ENCODE measurements around the gene ZNRF3.

ZNRF3 gene

DNA sequence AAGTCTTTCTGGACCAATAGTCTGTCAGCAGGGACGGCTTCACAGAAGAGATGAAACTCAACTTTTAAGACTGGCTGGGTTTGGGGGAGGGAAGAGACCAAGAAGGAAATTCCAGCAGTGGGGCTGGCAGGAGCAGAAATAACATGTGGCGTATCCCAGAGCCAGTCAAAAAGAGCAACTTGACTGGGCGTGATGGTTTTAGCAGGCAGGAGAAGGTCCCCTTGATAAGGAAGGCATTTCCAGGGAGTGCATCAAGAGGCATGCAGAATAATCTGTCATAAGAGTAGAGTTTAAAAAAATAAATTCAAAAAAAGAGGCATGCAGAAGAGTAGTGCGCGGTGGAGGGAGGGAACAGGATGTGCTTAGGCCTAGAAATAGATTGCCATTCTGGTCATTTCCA lies 125.8 kb downstream of the ZNRF3 start:
- no peak for DNase-seq (ENCODE audit: low spot score)

DNA sequence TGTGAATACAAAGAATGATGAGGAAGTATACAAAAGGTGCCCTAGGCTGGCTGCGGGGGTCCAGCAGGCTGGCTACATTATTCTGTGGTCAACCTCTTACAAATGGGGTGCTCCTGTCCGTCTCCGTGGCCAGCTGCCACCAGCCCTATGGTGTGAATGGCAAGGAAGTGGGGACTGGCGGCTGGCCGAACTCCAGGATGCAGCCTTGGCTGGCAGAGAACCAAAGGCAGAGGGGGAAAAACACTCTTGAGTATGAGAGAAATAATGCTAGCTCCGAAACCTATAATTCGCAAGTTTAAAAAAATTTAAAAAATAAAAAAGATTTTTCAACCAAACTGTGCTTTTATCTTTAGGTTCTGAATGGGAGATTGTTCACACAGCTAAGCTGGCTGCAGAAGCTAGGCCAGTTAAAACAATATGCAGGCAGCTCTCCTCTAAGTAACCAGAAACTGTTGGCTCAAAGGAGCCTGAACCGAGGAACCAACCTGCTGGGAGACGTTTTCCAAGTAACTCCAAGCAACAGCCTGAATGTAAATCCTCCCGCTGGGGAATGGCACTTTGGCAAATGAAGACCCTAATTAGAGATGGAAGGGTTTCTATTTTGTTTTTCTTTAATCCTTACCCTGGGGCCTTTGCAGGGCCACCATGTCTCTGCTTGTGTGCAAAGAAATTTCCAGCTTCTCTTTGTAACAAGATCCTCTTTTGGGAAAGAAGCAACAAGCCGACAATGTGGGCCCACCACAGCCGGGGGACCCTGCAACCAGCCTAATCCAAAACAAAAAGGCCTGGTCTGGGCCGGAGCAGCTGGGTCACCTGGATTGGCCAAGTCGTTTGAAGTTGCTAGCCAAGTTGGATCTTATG lies 128.1 kb downstream of the ZNRF3 start:
- no peak for DNase-seq (ENCODE audit: low spot score)

DNA sequence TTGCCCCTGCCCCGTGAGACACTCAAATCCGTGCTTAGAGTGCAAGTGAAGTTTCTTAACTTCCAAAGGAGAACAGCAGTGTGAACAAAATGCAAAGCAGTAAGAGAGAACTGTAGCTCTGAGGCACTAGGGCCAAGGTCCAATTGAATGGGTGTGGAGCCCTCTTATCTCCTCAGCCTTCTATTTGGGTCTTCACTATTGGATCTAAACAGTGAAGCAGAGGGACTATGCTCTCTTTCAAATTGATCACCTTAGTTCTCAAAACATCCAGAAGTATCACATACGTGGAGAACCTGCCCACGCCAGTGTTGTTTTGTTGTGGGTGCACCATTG lies 128.7 kb downstream of the ZNRF3 start:
- DNase-seq (ENCODE audit: low spot score) = no peak

DNA sequence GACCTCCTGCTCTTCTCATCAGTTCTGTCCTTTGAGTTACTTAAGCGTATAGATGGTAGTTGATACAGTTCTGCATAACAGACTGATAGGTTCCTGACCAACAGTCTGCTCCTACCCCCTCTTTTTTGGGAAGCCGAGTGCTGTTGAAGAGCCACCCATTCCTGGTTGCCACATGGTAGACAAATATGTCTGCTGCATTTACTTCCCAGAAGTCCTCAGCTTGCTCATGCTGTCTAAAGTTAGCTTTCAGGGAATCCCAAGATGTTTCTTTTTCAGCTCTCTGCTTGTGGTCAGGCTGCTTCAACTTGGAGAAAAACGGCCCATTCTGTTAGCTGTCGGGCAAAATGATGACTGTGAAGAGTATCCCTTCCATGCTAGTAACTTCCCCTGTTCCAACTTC lies 129.6 kb downstream of the ZNRF3 start:
- no peak for DNase-seq (ENCODE audit: low spot score)

DNA sequence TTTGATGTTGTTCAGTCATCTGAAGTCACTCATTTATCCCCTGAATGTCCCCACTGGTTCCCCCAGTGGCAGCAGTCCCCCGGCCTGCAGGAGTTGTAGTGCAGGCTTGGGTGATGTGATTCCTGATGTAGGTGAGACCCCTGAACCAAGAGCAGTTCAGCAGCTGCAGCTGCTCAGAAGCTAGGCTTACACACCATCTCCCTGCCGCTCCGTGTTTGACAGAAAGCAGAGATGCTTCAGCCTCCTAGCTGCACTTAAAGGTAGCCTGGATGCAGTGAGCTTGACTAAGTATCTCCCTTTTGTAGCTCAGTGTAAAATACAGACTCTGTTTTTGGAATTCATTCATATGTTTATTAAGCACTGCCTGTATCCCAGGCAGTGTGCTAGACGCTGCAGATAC lies 130.9 kb downstream of the ZNRF3 start:
- DNase-seq (ENCODE audit: low spot score) = no peak

DNA sequence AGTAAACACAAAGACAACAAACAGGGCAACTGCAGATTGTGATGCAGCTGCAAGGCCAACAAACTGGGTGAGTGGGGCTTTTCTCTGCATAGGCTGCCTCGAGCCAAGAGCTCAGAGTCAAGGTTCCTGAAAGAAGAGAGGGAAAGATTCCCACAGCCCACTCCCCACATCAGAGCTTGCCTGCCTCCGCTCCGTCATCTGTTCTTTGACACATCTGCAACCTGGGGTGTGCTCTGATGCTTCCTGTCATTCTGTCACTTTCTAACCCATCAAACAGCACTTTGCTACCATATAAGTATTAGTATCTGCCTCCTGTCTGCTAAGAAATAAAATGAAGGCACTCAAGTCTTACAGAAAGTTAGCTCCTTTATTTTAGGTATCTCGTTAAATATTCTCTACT lies 131.4 kb downstream of the ZNRF3 start:
- DNase-seq (ENCODE audit: low spot score) = no peak

DNA sequence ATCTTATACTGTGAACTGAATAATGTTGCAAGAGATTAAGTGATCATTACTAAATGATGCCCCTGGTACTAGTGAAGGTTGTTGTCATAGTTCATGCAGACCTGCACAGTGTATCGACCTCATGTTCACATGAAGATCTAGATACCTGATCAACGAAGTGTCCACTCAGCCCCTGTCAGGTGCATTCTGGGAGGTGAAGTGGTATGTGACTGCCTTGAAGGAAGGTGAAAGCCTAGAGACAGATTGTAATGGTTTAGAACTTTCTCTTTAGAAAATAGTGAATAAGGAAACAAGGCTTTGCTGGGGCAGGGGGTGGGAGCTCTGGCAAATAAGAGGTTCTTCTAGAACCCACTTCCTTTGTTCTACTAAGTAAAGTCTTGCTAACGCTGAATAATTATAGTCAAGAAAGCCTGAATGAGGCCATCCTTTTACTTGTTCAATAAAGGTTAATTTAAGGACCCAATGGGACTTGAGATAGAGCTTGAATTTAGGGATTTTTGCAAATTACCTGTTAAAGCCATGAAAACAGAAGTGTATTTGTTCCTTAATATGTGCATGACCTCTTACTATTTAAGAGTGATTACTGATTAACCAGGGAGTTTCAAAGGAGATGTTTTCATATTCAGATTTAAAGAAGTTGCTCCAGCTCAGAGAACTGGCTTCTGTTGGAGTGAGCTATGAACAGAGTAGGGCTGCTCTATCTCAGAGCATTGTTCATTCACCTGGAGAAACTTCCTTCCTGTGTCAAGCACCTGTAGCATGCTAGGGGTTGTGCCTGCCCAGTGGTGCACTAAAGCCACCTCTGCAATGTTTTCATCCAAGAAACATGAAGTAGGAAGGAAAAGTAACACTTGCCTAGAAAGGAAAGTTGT lies 132.9 kb downstream of the ZNRF3 start:
- DNase-seq (ENCODE audit: low spot score) = no peak

DNA sequence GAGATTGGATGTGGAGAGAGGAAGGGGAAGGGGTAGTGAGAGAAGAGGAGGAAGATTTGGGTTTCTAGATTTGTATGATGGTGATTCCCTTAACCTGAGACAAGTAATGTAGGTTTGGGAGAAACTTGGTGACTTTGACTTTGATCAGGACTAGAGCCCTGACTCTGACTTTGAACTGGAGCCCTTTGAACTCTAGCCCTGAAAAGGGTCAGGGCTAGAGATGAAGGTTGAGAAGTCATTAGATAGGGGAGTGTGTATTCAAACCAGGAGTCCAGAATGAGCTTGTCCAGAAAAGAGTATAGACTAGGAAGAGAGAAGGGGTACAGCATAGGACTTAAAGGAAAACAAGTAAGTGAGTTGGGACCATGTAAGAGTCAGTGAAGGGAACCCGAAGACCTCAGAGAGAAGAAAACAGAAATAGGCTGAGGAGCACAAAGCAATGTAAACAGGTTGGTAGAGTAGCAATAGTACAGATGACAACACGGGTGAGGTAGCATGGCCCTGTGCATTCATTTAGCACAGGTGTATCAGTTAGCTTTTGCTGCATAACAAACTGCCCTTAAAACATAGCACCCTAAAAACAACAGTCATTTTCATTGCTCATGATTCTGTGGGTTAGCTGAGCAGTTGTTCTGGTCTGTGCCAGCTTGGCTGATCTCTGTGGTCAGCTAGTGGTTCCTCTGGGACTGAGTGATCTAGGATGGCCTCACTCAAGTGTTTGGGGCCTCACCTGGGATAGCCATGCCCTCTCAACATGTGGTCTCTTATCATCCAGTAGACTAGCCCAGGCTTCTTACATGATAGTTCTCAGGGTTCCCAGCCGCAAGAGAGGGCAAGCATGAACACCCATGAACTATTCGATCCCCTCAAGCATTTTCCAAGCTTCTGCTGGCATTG lies 135.2 kb downstream of the ZNRF3 start:
- DNase-seq (ENCODE audit: low spot score) = no peak

DNA sequence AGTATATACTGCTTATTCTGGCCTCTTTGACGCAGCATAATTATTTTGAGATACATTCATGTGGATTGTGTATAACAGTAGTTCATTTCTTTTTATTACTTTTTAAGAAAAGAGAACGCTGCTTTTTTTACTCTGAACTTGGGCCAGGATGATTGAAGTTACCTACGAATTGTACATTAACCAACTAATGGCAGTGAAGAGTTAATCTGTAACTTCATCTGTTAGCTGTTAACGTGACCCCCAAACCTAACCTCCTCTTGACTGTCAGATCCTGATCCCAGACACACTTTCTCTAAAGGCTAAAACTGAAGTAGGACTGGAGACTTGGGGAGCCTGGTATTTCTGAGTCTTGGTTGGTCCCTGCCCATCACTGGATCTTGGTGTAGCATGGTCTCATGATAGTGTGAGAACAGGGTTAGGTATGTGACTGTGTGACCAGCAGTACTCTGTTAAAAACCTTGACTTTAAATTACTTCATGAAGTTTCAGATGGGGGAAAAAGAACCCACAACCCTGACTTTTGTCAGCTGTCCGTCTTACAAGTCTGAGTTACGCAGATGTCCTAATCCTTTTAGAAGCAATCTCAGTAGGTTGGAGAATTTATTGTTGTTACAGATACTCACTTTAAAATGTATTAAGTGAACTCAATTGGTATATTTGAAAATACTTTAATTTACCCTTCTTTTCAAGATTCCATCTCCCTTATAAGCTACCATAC lies 138.9 kb downstream of the ZNRF3 start:
- DNase-seq (ENCODE audit: low spot score) = no peak

DNA sequence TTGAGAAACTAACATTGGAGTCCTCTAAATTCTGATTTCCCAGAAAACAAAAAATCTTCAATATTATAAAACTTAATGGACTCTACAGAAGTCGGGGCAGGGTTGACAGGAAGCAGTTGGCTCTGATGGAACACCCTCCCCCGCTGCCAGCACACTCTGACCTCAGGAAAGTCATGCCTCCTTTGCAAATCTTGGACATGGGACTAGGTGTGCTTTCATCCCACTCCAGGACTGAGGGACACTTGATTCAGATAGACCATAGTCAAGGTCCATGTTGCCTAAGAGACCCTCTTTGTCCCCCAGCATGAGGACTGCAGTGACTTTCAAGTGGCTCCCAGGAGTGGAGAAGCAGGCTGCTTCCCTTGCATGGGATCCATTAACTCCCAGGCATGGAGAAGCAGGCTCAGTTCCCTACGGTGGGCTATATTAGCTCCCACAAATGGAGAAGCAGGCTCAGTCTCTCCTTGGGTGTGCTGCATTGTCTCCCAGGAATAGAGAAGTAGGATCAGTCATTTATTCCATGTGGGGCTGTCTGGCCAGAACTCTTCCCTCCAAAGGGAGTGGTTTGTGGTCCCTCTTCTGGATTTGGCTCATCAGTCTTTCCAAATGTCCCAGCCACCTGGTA lies 139.9 kb downstream of the ZNRF3 start:
- no peak for DNase-seq (ENCODE audit: low spot score)

DNA sequence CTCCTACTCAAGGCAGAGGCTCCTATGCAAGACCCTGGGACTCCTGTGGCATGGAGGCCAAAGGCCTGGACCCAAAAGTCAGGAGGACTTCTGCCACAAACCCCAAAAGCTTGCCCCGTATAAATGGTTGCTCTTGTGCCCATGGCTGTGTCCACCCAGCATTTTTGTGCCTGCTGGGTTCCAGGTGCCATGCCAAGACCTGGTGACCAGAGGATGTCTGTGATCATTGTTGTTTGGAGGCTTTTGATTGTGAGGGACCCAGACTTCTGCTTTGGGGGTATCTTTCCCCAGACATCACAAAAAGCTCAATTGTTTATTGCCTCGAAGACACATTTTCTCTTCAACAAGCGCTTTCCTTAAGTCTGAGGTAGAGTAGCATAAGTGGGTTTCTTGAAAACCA lies 143.2 kb downstream of the ZNRF3 start:
- no peak for DNase-seq (ENCODE audit: low spot score)

DNA sequence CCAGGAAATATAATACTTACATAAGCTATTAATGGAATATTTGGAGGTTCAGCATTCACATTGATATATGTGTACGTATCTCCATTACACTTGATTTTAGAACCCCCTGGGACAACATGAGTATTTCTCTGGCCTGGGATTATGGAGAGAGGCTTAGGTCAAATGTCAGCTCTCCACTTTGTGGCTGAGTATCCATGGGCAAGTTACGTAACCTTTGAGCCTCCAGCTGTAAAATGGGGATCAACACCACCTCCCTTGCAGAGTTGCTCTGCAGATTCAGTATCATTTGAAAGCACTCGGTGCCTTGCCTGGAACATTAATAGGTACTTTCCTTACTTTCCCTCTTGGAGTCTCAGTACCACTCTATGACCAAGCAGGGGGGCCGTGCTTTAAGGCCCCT lies 145.1 kb downstream of the ZNRF3 start:
- DNase-seq (ENCODE audit: low spot score) = no peak

DNA sequence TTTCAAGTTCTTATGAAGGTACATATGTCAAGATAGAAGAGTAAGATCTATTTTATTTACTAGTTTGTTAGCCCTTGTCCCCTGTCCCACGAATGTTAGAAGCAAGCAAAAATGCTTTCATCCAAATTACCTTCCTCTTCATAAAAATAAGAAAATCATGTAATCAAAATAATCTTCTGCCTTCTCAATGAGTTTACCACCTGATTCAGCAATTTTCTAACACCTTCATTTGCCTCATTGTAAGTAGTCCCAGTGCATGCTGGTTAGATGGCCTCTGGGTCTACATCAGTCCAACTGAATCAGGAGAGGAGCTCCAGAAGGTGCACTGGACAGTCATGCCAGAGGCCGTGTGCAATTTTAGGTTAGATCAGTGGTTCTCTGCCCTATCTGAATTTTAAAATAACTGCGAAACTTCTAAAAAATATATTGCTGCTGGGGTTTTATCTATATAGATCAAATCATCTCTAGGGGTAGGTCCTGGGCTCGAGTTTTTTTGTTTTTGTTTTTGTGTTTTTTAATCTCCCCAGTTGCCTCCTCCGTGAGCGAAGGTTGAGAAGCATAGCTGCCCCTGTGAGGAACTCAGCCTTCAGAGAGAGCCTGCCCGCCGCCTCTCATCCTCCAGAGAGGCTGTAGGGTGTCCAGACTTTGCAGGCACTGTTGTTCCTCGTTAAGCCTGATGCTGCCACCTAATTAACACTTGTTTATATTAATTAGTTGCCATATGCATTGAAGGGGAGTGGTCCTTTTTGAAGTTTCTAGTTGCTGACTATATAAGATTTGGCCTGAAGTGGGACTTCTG lies 146.0 kb downstream of the ZNRF3 start:
- DNase-seq (ENCODE audit: low spot score) = no peak

DNA sequence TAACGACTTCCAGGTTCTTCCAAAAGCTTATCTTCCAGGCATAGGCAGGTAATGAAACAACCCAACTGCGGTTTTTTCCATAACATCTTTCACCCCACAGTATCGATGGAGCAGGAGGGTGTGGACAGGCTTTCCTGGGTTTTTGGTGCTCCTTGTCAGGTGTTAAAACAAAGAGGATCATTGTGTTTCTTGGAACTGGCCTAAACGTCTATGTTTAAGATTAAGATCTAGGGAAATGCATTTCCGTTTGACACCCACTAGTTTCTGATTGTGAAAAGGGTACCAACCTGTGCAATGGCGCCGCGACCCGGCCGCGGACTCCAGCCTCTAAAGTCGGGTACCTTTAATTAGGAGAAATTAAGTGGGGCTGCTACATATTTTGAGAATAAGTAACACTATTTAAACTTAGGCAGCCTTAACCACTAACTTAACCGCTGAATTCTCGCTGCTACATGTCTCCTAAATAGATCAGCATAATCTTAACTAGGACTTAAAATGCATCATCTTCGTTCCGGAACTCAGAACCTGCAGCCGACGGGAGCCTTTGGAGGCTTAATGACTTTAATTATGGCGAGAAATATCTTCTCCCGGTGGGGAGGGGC lies 146.7 kb downstream of the ZNRF3 start:
- DNase-seq (ENCODE audit: low spot score) = no peak

DNA sequence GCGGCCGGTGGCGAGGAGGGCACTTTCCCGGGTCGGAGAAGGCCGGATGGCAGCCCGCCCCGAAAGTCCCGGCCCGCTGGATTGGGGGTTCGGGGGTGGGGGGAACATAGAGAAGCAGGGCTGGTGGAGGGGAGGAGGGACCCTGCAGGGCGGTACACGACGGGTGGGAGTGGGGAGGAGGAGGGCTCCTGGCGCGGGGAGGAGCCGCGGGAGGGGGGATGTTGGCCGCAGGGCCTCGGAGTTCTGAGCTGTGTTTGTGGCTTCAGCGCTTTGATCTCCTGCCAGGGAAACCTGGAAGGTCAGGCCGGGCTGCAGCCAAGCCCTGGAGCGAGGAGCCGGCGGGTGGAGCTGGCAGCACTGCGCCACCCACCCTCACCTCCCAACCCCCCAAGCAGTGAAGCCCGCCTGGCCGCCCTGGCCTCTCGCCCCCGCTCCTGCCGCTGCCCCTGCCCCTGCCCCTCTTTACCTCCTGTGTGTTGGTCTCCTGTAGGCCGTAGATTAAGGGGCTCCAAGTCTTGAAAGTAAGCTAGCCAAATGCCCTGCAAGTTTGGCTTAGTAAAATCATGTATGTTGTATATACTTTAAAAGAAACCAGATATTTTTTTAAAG lies 147.3 kb downstream of the ZNRF3 start:
- peak; percentile 84 for DNase-seq (ENCODE audit: low spot score)

DNA sequence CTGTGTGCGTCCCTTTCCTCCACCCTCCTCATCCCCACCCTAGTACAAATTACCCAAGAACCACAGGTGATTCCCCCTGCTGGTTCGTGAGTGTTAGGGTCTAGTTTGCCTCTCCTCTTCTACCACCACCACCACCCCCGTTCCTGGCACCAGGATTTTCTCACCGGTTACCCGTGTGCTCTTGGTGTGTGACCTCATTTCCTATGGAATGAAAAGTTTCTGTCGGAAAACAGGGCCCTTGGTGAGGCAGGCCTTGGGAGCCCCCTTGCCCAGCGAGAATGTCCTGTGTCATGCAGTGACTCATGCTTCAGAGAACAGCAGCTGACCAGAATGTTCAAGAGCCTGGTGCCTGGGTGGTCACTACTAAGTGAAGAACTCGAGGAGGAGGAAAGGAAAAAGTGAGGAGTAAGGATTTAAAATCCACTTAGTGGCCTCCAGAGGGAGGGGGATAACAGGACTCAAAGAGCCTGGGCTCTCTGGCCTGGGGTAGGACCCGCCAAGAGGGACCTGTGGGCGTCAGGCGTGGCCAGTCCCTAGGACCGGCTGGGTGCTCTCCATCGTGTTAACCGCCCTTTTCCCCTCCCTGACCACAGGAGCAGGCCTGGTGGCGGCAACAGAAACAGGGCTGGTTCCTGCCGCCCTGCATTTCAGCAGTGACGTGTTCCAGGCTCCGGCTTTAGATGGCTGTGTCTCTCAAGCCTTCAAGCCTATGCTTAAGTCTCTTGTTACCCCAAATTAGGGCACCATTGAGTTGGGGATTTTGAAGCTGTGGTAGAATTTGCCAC lies 148.0 kb downstream of the ZNRF3 start:
- DNase-seq (ENCODE audit: low spot score) = peak; percentile 64

DNA sequence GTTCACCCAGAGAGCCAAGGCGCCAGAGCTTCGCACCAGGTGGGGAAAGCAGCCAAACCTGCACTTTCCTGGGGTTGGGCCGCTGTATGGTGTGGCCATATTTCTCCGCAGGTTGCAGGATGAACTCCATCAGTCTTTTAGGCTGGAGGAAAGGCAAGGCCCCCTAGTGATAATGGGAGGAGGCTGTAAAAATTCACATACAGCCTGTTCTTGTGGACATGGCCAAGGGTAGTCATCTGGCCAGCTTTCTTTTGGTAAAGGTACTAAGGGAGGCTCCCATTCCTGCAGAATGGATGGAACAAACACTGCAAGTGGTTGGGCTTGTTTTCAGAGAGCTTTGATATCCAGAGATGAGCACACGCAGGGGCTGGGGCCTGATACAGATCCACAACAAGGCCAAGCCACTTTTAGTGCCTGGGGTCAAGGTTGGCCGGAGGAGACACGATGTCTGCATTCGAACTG lies 148.7 kb downstream of the ZNRF3 start:
- no peak for DNase-seq (ENCODE audit: low spot score)

DNA sequence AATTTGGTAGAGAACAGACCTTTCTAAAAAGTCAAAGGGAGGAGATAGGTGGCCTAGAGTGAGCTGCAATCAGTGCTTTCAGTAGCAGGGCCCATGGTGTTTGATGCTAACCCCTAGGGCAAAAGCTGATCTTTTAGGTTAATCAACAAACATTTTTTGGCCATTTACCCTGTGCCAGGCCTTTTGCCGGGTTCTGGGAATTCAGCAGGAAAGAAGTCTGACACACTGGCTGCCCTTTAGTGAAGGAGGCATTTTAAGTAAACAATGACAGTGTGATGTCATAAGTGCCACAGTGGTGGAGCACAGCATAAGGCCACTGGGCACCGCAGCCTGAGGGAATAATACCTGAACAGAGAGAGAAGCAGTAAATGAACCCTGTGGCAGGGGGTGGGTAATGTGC lies 149.2 kb downstream of the ZNRF3 start:
- no peak for DNase-seq (ENCODE audit: low spot score)
